GM12878 (cell line): ENCODE results near the gene ABCA7. TPM values are rescaled to one million over a fixed set of nuclear protein-coding genes. Genes with fewer than 3 reads are reported as not detected.

ENCODE experiments used
- ATAC-seq: fragments of 200-7000 bp; cut with Tn5 transposase; 3 replicates; pipeline ENCODE4 v1.9.1; 2020; ENCODE audit warnings: mild to moderate bottlenecking, moderate library complexity
- BruUV-seq: library from RNA; stranded (reverse); fragments of 400-500 nt; replicated peaks from 2 replicates; lab custom pipeline; 2021; lab: Mats Ljungman, UMichigan
- CTCF ChIA-PET: fragments of 300-600 bp; sonication (Branson Sonifier 250); formaldehyde crosslinking; extraction: SDS; loops from one replicate; lab custom pipeline; 2021; ENCODE audit warnings: inconsistent platforms; lab: Yijun Ruan, JAX
- POLR2A ChIA-PET: fragments of 350-600 bp; formaldehyde crosslinking; extraction: SDS; loops from one replicate; lab custom pipeline; 2021; ENCODE audit warnings: inconsistent platforms; lab: Charles Lee
- RAD21 ChIA-PET: fragments of 300-600 bp; sonication (Branson Sonifier 250); formaldehyde crosslinking; loops from one replicate; lab custom pipeline; 2023; ENCODE audit warnings: antibody characterized with exemption; ENCODE audit not compliant: unreplicated experiment; lab: Charles Lee
- SMC1A ChIA-PET: fragments of 300-600 bp; sonication (Branson Sonifier 250); formaldehyde crosslinking; loops from one replicate; lab custom pipeline; 2023; ENCODE audit not compliant: unreplicated experiment, uncharacterized antibody; lab: Charles Lee
- DNase-seq: peaks from one replicate; pipeline ENCODE4 v3.0.0-alpha.2; 2011; ENCODE audit warnings: low read depth, low spot score
- FAIRE-seq: peaks from 3 replicates; lab custom pipeline; 2011; peaks lifted over from hg19 to GRCh38; lab: Jason Lieb, UNC
- H2AFZ ChIP-seq: 2 replicates; pipeline ENCODE4 v1.6.0; 2011; ENCODE audit warnings: low read depth, low read length, control low read depth; ENCODE audit not compliant: control insufficient read depth
- H3K27ac ChIP-seq: 2 replicates; pipeline ENCODE4 v1.5.1; 2011; ENCODE audit warnings: control low read depth; ENCODE audit not compliant: control insufficient read depth, insufficient read depth
- H3K27me3 ChIP-seq, 2 experiments: replicated peaks in 1 of 2; 2 replicates each; pipeline versions ENCODE4 v1.6.0 to v1.6.1; 2011; ENCODE audit warnings: low read length in 1 of 2; ENCODE audit not compliant: control insufficient read depth in 2 of 2, insufficient read depth in 2 of 2
- H3K36me3 ChIP-seq, 2 experiments: 2 replicates each; pipeline ENCODE4 v1.5.1; 2011; ENCODE audit warnings: low read length in 1 of 2; ENCODE audit not compliant: control insufficient read depth in 2 of 2, insufficient read depth in 2 of 2
- H3K4me1 ChIP-seq: 2 replicates; pipeline ENCODE4 v1.6.1; 2011; ENCODE audit warnings: mild to moderate bottlenecking, low read length, moderate library complexity, mixed read lengths; ENCODE audit not compliant: control insufficient read depth, insufficient read depth
- H3K4me2 ChIP-seq: 2 replicates; pipeline ENCODE4 v1.6.0; 2011; ENCODE audit warnings: control low read depth; ENCODE audit not compliant: control insufficient read depth, insufficient read depth
- H3K4me3 ChIP-seq: fragments of 200-600 bp; sonication (generic); 2 replicates; pipeline ENCODE4 v1.5.1; 2016
- H3K79me2 ChIP-seq: 2 replicates; pipeline ENCODE4 v1.6.0; 2011; ENCODE audit warnings: low read length; ENCODE audit not compliant: control insufficient read depth, insufficient read depth
- H3K9ac ChIP-seq: 2 replicates; pipeline ENCODE4 v1.8.0; 2011; ENCODE audit warnings: low read length, control low read depth, mixed read lengths; ENCODE audit not compliant: control insufficient read depth, insufficient read depth
- H3K9me3 ChIP-seq: replicated peaks from 3 replicates; pipeline ENCODE4 v1.5.1; 2011; ENCODE audit warnings: mild to moderate bottlenecking, low read length; ENCODE audit not compliant: control insufficient read depth, insufficient read depth
- H4K20me1 ChIP-seq: 2 replicates; pipeline ENCODE4 v1.6.0; 2011; ENCODE audit not compliant: control insufficient read depth, insufficient read depth
- CBX3 ChIP-seq: fragments of 200-600 bp; sonication (generic); IDR thresholded peaks from 2 replicates; pipeline ENCODE4 v1.6.1; 2016; ENCODE audit warnings: low read depth, borderline replicate concordance
- CHD1 ChIP-seq: IDR thresholded peaks from 2 replicates; pipeline ENCODE4 v1.6.1; 2012; ENCODE audit warnings: low read depth, low read length, improper control_type of control experiment
- E4F1 ChIP-seq: fragments of 450-650 bp; IDR thresholded peaks from 2 replicates; pipeline ENCODE4 v1.6.1; 2018; ENCODE audit warnings: borderline replicate concordance, mild to moderate bottlenecking; ENCODE audit not compliant: partially characterized antibody
- JUND ChIP-seq: IDR thresholded peaks from 2 replicates; pipeline ENCODE4 v1.6.1; 2012; ENCODE audit warnings: low read depth, mild to moderate bottlenecking, low read length, improper control_type of control experiment, moderate library complexity
- LARP7 ChIP-seq: fragments of 450-650 bp; IDR thresholded peaks from 2 replicates; pipeline ENCODE4 v1.6.1; 2017; ENCODE audit warnings: mild to moderate bottlenecking
- NBN ChIP-seq: fragments of 450-650 bp; IDR thresholded peaks from 2 replicates; pipeline ENCODE4 v1.6.1; 2016
- ZNF592 ChIP-seq: fragments of 450-650 bp; IDR thresholded peaks from 2 replicates; pipeline ENCODE4 v1.6.1; 2017; ENCODE audit warnings: mild to moderate bottlenecking, moderate library complexity
- WGBS: methylation state at CpG from one replicate; pipeline ENCODE4 v1.1.6; 2016; ENCODE audit warnings: low lambda C conversion rate; ENCODE audit not compliant: insufficient replicate concordance, insufficient coverage; ENCODE audit errors: missing lambda C conversion rate; 5-methylcytosine and 5-hydroxymethylcytosine counted together
- in situ Hi-C: fragments of 300-500 bp; cut with MboI; formaldehyde crosslinking; loops from 9 replicates; pipeline ENCODE4 v1.14.3; 2018; ENCODE audit warnings: mixed read lengths
- intact Hi-C: fragments of 100-400 bp; cut with micrococcal nuclease; formaldehyde crosslinking; loops from one replicate; pipeline ENCODE4 v1.14.2; 2022; ENCODE audit not compliant: unreplicated experiment
- polyA plus RNA-seq, 11 experiments: library from polyadenylated mRNA; depleted of rRNA in 4 of 11; unstranded in 6 of 11; stranded (reverse) in 5 of 11; fragments of >200 nt; fragmentation: Nextera tagmentation in 4 of 11; fragmentation: Illumina TruSeq in 1 of 11; extraction: Ambion mirVana in 4 of 11; extraction: Trizol in 1 of 11; gene quantifications; 1 replicate in 1 of 11; 2 replicates in 10 of 11; pipeline versions ENCODE4 v1.2.1 to v1.2.3, GENCODE V29; 2011 to 2016; ENCODE audit warnings: inconsistent platforms in 2 of 11, missing spikeins in 2 of 11, low read depth in 1 of 11
- total RNA-seq, 4 experiments: library from RNA; depleted of rRNA in 3 of 4; stranded (reverse); fragments of >200 nt in 3 of 4; fragmentation: Illumina TruSeq in 1 of 4; extraction: Trizol in 1 of 4; gene quantifications; 2 replicates each; pipeline versions ENCODE4 v1.2.1 to v1.2.3, GENCODE V29; 2013 to 2021
- TF ChIP-seq, protein P1 (sequence below): IDR thresholded peaks from 2 replicates; pipeline ENCODE4 v1.6.1; 2011; ENCODE audit warnings: low read depth, mild to moderate bottlenecking, low read length, moderate library complexity, borderline replicate concordance; ENCODE audit errors: extremely low read depth
- TF ChIP-seq, protein P2 (sequence below): fragments of 450-650 bp; IDR thresholded peaks from 2 replicates; pipeline ENCODE4 v1.6.1; 2014; ENCODE audit warnings: mild to moderate bottlenecking
- TF ChIP-seq, protein P3 (sequence below): fragments of 450-650 bp; IDR thresholded peaks from 2 replicates; pipeline ENCODE4 v1.6.1; 2017; ENCODE audit warnings: borderline replicate concordance

The ABCA7 gene
- total and polyA plus RNA-seq, 10 of the 15 experiments (the other 5 are each of a cell fraction or from before 2014, with no cell fraction given), result 1.0 to 49.5 (median 14.8) TPM

DNA sequence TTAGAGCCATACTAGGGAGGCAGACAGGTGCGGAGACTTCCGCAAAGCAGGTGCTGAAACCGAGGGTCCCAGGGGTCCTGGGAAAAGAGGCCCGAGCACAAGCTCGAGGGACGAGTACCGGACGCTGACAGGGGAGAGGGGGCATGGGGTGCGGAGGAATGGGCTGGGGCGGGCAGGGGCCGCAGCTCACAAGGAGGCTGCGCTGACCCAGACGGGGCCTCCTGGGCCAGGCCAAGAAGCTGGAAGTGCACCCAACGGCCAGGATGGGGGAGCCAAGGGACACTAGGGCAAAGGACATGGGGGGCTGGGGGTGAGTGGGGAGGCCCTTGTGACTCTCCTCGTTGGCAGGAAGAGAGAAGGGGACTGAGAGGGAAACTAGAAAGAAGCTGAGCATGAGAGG lies 53.4 kb downstream of the ABCA7 start:
- ChIA-PET SMC1A (interaction anchor here (0.9 kb wide), 1 partner anchor 29 kb away, joined by 3 read pairs; no protein-coding TSS in a partner anchor), RAD21 (interaction anchor here (1.7 kb wide), 1 partner anchor 29 kb away, joined by 6 read pairs; no protein-coding TSS in a partner anchor), CTCF (interaction anchor here (0.6 to 1.4 kb wide), 3 partner anchors 12 to 35 kb away, joined by 3 to 6 read pairs (median 4); no protein-coding TSS in a partner anchor), POLR2A (interaction anchor here (0.5 to 3.1 kb wide), 6 partner anchors 8 to 97 kb away, joined by 4 to 25 read pairs (median 8); partner anchors contain the start of gene GPX4)
- ATAC-seq, result no peak
- no peak overlapping the region for H2AFZ ChIP-seq
- no peak overlapping the region for H3K27ac ChIP-seq
- no peak for FAIRE-seq
- 86% methylated on average over 13 of the region's 15 CpGs for WGBS
- intact Hi-C loops (no loop called here), in situ Hi-C loops (no loop called here)
- H3K27me3 ChIP-seq, result no peaks in the 10 kb centered on the region
- no peaks in the 10 kb centered on the region for H4K20me1 ChIP-seq
- peaks cover 19% of the 10 kb centered on the region for H3K4me1 ChIP-seq
- peak overlapping the region; percentile 96 for H3K4me3 ChIP-seq
- BruUV-seq, result no TSS peak
- peak overlapping the region; percentile 87; the same call in 1 of the 2 replicates for H3K9ac ChIP-seq
- H3K36me3 ChIP-seq, result peaks cover 0 to 26% of the 10 kb centered on the region in 2 experiments
- H3K4me2 ChIP-seq, result peak overlapping the region; percentile 85; the same call in 1 of the 2 replicates
- H3K79me2 ChIP-seq, result peaks cover 24% of the 10 kb centered on the region
- H3K9me3 ChIP-seq, result no peaks in the 10 kb centered on the region
- no peak for DNase-seq
- no peak for TF ChIP-seq ZNF592
- TF ChIP-seq E4F1, result no peak
- no peak for TF ChIP-seq LARP7
- TF ChIP-seq, protein P1, sequence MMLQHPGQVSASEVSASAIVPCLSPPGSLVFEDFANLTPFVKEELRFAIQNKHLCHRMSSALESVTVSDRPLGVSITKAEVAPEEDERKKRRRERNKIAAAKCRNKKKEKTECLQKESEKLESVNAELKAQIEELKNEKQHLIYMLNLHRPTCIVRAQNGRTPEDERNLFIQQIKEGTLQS, result no peak
- TF ChIP-seq CBX3, result no peak
- TF ChIP-seq, protein P2, sequence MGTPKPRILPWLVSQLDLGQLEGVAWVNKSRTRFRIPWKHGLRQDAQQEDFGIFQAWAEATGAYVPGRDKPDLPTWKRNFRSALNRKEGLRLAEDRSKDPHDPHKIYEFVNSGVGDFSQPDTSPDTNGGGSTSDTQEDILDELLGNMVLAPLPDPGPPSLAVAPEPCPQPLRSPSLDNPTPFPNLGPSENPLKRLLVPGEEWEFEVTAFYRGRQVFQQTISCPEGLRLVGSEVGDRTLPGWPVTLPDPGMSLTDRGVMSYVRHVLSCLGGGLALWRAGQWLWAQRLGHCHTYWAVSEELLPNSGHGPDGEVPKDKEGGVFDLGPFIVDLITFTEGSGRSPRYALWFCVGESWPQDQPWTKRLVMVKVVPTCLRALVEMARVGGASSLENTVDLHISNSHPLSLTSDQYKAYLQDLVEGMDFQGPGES, result no peak
- no peak for TF ChIP-seq JUND
- TF ChIP-seq, protein P3, sequence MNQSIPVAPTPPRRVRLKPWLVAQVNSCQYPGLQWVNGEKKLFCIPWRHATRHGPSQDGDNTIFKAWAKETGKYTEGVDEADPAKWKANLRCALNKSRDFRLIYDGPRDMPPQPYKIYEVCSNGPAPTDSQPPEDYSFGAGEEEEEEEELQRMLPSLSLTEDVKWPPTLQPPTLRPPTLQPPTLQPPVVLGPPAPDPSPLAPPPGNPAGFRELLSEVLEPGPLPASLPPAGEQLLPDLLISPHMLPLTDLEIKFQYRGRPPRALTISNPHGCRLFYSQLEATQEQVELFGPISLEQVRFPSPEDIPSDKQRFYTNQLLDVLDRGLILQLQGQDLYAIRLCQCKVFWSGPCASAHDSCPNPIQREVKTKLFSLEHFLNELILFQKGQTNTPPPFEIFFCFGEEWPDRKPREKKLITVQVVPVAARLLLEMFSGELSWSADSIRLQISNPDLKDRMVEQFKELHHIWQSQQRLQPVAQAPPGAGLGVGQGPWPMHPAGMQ, result no peak
- no peak for TF ChIP-seq CHD1
- TF ChIP-seq NBN, result no peak
